ENCODE results near the gene AKAP13. TPM values are rescaled to one million over a fixed set of nuclear protein-coding genes. Genes with fewer than 3 reads are reported as not detected.

Gene AKAP13
- total RNA-seq, 3 donors from 2014 or later: 198 to 331 (median 259) TPM

GRCh38 chr15:85745023-85745422 lies 364.6 kb downstream of the AKAP13 start:
- no peaks in the 10 kb centered on the region for H3K9me3 ChIP-seq
- H3K27me3 ChIP-seq: no peaks in the 10 kb centered on the region
- peaks cover 14% of the 10 kb centered on the region for H3K36me3 ChIP-seq
- DNase-seq (ENCODE audit: low spot score in 2 of 2): no peak
- peaks cover 0 to 9% of the 10 kb centered on the region in 2 donors for H3K4me1 ChIP-seq
- no peak for TF ChIP-seq POLR2AphosphoS5 (IDR thresholded peaks at IDR 0.05)
- TF ChIP-seq CTCF (IDR thresholded peaks at IDR 0.05): no peak
- TF ChIP-seq POLR2A (IDR thresholded peaks at IDR 0.05): no peak
- H3K27ac ChIP-seq: peak overlapping the region in 1 of 2 donors; percentile 69
- H3K4me3 ChIP-seq: no peak overlapping the region
- intact Hi-C loops (cut with DNase I; ENCODE audit: low total_unique reads): no loop called here

DNA sequence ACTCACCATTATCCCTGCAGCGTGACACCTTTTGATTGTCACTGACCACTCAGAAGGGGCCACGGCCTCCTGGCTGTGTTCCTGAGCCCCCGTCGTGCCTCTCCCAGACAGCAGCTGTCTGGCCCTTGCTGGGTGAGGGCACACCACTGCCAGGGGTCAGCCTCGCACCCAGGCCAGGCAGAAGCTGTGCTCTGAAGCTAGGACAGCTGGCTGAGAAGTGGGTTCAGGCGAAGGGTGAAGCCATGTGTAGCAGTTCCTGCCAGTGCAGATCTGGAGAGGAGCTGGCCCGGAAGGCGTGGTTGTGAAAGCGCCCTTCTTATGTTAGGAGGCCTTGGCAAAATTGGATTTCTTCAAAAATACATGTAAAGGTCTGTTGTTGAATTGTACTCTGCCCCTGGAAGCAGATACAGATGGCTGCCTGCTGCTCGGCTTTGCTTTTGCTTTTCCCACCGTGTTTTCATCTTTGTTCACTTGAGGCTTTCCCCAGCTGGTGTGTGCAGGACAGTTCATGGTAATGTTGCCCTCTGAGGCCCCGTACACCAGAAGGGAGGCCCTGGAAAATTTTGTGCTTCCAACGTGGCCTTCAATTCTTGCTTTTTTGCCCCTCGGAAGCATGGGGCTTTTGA lies 365.2 kb downstream of the AKAP13 start:
- H3K4me3 ChIP-seq: no peak overlapping the region
- peaks cover 14% of the 10 kb centered on the region for H3K36me3 ChIP-seq
- H3K4me1 ChIP-seq: peaks cover 0 to 9% of the 10 kb centered on the region in 2 donors
- intact Hi-C loops (cut with DNase I; ENCODE audit: low total_unique reads): no loop called here
- H3K9me3 ChIP-seq: no peaks in the 10 kb centered on the region
- TF ChIP-seq CTCF (IDR thresholded peaks at IDR 0.05) (no peak), POLR2A (IDR thresholded peaks at IDR 0.05) (no peak), POLR2AphosphoS5 (IDR thresholded peaks at IDR 0.05) (no peak)
- DNase-seq (ENCODE audit: low spot score in 2 of 2): no peak
- peak overlapping the region in 1 of 2 donors; percentile 0 for H3K27ac ChIP-seq
- H3K27me3 ChIP-seq: no peaks in the 10 kb centered on the region

DNA sequence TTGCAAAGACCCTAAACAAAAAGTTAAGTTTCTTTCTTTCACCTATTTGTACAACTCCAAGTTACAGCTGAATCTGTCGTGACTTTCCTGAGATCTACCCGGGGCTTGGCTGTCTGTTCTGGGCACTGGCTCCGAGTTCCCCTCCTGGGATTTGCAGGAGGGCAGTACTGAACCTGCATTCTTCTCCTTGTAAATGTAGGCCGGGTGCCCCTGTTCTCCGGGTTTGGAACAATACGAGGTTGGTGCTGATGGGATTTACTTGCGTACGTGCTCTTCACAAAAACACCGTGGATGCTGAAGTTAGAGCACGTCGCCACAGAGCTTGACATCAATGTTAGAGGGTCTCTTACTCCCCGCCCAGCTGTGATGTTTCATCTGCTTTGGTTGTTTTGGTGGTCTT lies 366.2 kb downstream of the AKAP13 start:
- no peak overlapping the region for H3K4me3 ChIP-seq
- DNase-seq (ENCODE audit: low spot score in 2 of 2): peak; percentile 15 to 17
- intact Hi-C loops (cut with DNase I; ENCODE audit: low total_unique reads): no loop called here
- no peak overlapping the region for H3K27ac ChIP-seq
- TF ChIP-seq CTCF (IDR thresholded peaks at IDR 0.05) (no peak), POLR2AphosphoS5 (IDR thresholded peaks at IDR 0.05) (no peak), POLR2A (IDR thresholded peaks at IDR 0.05) (no peak)
- no peaks in the 10 kb centered on the region for H3K9me3 ChIP-seq
- no peaks in the 10 kb centered on the region for H3K27me3 ChIP-seq
- H3K36me3 ChIP-seq: peaks cover 14% of the 10 kb centered on the region
- H3K4me1 ChIP-seq: peaks cover 8 to 18% of the 10 kb centered on the region in 2 donors

DNA sequence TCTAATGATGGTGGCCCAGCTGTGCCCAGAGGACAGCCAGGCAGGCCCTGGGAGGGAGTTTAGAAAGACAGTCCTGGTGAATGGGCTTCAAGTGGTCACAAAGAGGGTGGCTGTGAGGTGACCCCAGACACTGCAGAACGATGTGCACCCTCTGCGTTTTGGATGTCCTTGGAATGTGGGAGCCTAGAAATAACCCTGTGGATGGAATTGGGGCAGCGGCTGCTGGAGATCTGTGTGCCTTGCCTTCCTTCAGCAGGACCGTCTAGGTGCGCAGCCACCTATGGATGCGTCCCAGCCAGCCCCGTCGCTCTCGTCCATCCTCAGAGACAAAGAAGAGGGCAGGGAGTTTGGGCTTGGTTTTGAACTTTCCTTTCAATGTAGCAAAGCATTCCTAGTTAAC lies 367.8 kb downstream of the AKAP13 start:
- Histone ChIP-seq H3K4me3 (no peak overlapping the region), H3K4me1 (peaks cover 17 to 23% of the 10 kb centered on the region in 2 donors), H3K9me3 (no peaks in the 10 kb centered on the region), H3K36me3 (peaks cover 14% of the 10 kb centered on the region), H3K27me3 (no peaks in the 10 kb centered on the region), H3K27ac (peak overlapping the region in 1 of 2 donors; percentile 45)
- peak; percentile 14 to 17 for DNase-seq (ENCODE audit: low spot score in 2 of 2)
- intact Hi-C loops (cut with DNase I; ENCODE audit: low total_unique reads): no loop called here
- TF ChIP-seq POLR2A (IDR thresholded peaks at IDR 0.05) (no peak), CTCF (IDR thresholded peaks at IDR 0.05) (no peak), POLR2AphosphoS5 (IDR thresholded peaks at IDR 0.05) (no peak)

GRCh38 chr15:85748729-85749128 lies 368.3 kb downstream of the AKAP13 start:
- peak overlapping the region; percentile 45 to 76 for H3K27ac ChIP-seq
- H3K36me3 ChIP-seq: peaks cover 11% of the 10 kb centered on the region

More at GRCh38 chr15:85748729-85749128, 368.3 kb downstream of the AKAP13 start:
- no peaks in the 10 kb centered on the region for H3K9me3 ChIP-seq
- TF ChIP-seq POLR2A (IDR thresholded peaks at IDR 0.05) (no peak), CTCF (IDR thresholded peaks at IDR 0.05) (no peak), POLR2AphosphoS5 (IDR thresholded peaks at IDR 0.05) (no peak)
- peak; percentile 30 to 37 for DNase-seq (ENCODE audit: low spot score in 2 of 2)
- intact Hi-C loops (cut with DNase I; ENCODE audit: low total_unique reads): no loop called here
- no peak overlapping the region for H3K4me3 ChIP-seq
- no peaks in the 10 kb centered on the region for H3K27me3 ChIP-seq
- peaks cover 17 to 23% of the 10 kb centered on the region in 2 donors for H3K4me1 ChIP-seq

All from breast epithelium (tissue), 4 donors.